Duodenal mucosa (tissue), 2 donors: Measurements from ENCODE around the gene MDFIC.

Experiments
- H3K27ac ChIP-seq: one replicate; pipeline ENCODE4 v1.7.0; 2013; ENCODE audit warnings: low read depth, low read length
- H3K27me3 ChIP-seq, 2 donors: one replicate each; pipeline ENCODE4 v1.7.0; 2013; ENCODE audit warnings: low read length in 2 of 2, control low read depth in 1 of 2; ENCODE audit not compliant: insufficient read depth in 2 of 2, control insufficient read depth in 1 of 2
- H3K36me3 ChIP-seq, 2 donors: one replicate each; pipeline ENCODE4 v1.7.0; 2013; ENCODE audit warnings: low read length in 2 of 2, control low read depth in 1 of 2; ENCODE audit not compliant: insufficient read depth in 2 of 2, control insufficient read depth in 1 of 2
- H3K4me1 ChIP-seq, 2 donors: one replicate each; pipeline ENCODE4 v1.7.0; 2013; ENCODE audit warnings: low read length in 2 of 2, control low read depth in 1 of 2; ENCODE audit not compliant: insufficient read depth in 2 of 2, control insufficient read depth in 1 of 2
- H3K4me3 ChIP-seq, 2 donors: one replicate each; pipeline ENCODE4 v1.7.0; 2013; ENCODE audit warnings: low read length in 2 of 2, low read depth in 1 of 2
- H3K9ac ChIP-seq, 2 donors: one replicate each; pipeline ENCODE4 v1.7.0; 2013; ENCODE audit warnings: low read length in 2 of 2, low read depth in 1 of 2
- H3K9me3 ChIP-seq, 2 donors: one replicate each; pipeline ENCODE4 v1.7.0; 2013; ENCODE audit warnings: low read length in 2 of 2, control low read depth in 1 of 2; ENCODE audit not compliant: control insufficient read depth in 1 of 2

MDFIC gene

GRCh38 chr7:114901771-114902170 is 20.1 kb upstream of the MDFIC start:
- no peaks in the 10 kb centered on the region for H3K9me3 ChIP-seq
- no peaks in the 10 kb centered on the region for H3K27me3 ChIP-seq
- no peak overlapping the region for H3K9ac ChIP-seq
- H3K27ac ChIP-seq = no peak overlapping the region
- H3K4me1 ChIP-seq = no peaks in the 10 kb centered on the region
- H3K4me3 ChIP-seq = no peak overlapping the region
- H3K36me3 ChIP-seq = no peaks in the 10 kb centered on the region

- Histone ChIP-seq H3K27ac (no peak overlapping the region), H3K4me3 (no peak overlapping the region), H3K9me3 (no peaks in the 10 kb centered on the region), H3K27me3 (no peaks in the 10 kb centered on the region), H3K4me1 (no peaks in the 10 kb centered on the region), H3K9ac (no peak overlapping the region), H3K36me3 (no peaks in the 10 kb centered on the region)
Observed at GRCh38 chr7:114903131-114903530, 18.8 kb upstream of the MDFIC start.

- H3K36me3 ChIP-seq = no peaks in the 10 kb centered on the region
- H3K4me3 ChIP-seq = no peak overlapping the region
- H3K4me1 ChIP-seq = no peaks in the 10 kb centered on the region
- no peaks in the 10 kb centered on the region for H3K27me3 ChIP-seq
- H3K27ac ChIP-seq = no peak overlapping the region
- H3K9me3 ChIP-seq = no peaks in the 10 kb centered on the region
- no peak overlapping the region for H3K9ac ChIP-seq
Observed at GRCh38 chr7:114910787-114911186, 11.1 kb upstream of the MDFIC start.

- H3K9ac ChIP-seq = no peak overlapping the region
Observed at GRCh38 chr7:114911411-114911810, 10.5 kb upstream of the MDFIC start.

GRCh38 chr7:114916261-114916892 is 5.5 kb upstream of the MDFIC start:
- H3K36me3 ChIP-seq = no peaks in the 10 kb centered on the region
- peaks cover 0 to under 1% of the 10 kb centered on the region in 2 donors for H3K27me3 ChIP-seq
- no peaks in the 10 kb centered on the region for H3K4me1 ChIP-seq
- no peak overlapping the region for H3K9ac ChIP-seq
- no peak overlapping the region for H3K4me3 ChIP-seq
- no peak overlapping the region for H3K27ac ChIP-seq
- no peaks in the 10 kb centered on the region for H3K9me3 ChIP-seq

More at GRCh38 chr7:114911411-114911810, 10.5 kb upstream of the MDFIC start:
- Histone ChIP-seq H3K9me3 (no peaks in the 10 kb centered on the region), H3K27ac (no peak overlapping the region), H3K4me3 (no peak overlapping the region), H3K4me1 (no peaks in the 10 kb centered on the region), H3K27me3 (no peaks in the 10 kb centered on the region), H3K36me3 (no peaks in the 10 kb centered on the region)

- H3K9me3 ChIP-seq = no peaks in the 10 kb centered on the region
- no peak overlapping the region for H3K4me3 ChIP-seq
- H3K9ac ChIP-seq = no peak overlapping the region
- no peaks in the 10 kb centered on the region for H3K36me3 ChIP-seq
- H3K4me1 ChIP-seq = no peaks in the 10 kb centered on the region
- H3K27me3 ChIP-seq = peaks cover 3 to 7% of the 10 kb centered on the region in 2 donors
- H3K27ac ChIP-seq = no peak overlapping the region
Observed at GRCh38 chr7:114917211-114917839, 4.6 kb upstream of the MDFIC start.

GRCh38 chr7:114919587-114919986 is 2.3 kb upstream of the MDFIC start:
- H3K36me3 ChIP-seq = no peaks in the 10 kb centered on the region
- peaks cover 3 to 7% of the 10 kb centered on the region in 2 donors for H3K27me3 ChIP-seq
- H3K9ac ChIP-seq = no peak overlapping the region
- H3K9me3 ChIP-seq = no peaks in the 10 kb centered on the region
- H3K4me3 ChIP-seq = no peak overlapping the region
- H3K4me1 ChIP-seq = peaks cover 0 to 3% of the 10 kb centered on the region in 2 donors
- H3K27ac ChIP-seq = no peak overlapping the region

GRCh38 chr7:114921631-114922025 is 266 bp upstream of the MDFIC start:
- H3K9ac ChIP-seq = peak overlapping the region in 1 of 2 donors; percentile 70
- H3K4me1 ChIP-seq = peaks cover 3 to 8% of the 10 kb centered on the region in 2 donors
- H3K27ac ChIP-seq = peak overlapping the region; percentile 84
- no peaks in the 10 kb centered on the region for H3K36me3 ChIP-seq
- peak overlapping the region; percentile 77 to 89 for H3K4me3 ChIP-seq
- H3K9me3 ChIP-seq = no peaks in the 10 kb centered on the region
- H3K27me3 ChIP-seq = peaks cover 3 to 12% of the 10 kb centered on the region in 2 donors

GRCh38 chr7:114922652-114923402 is 933 bp downstream of the MDFIC start:
- peaks cover 3 to 8% of the 10 kb centered on the region in 2 donors for H3K4me1 ChIP-seq
- H3K27ac ChIP-seq = peak overlapping the region; percentile 84
- no peaks in the 10 kb centered on the region for H3K36me3 ChIP-seq
- peak overlapping the region; percentile 70 to 71 for H3K9ac ChIP-seq
- peaks cover 3 to 12% of the 10 kb centered on the region in 2 donors for H3K27me3 ChIP-seq
- no peaks in the 10 kb centered on the region for H3K9me3 ChIP-seq
- peak overlapping the region; percentile 77 to 89 for H3K4me3 ChIP-seq

GRCh38 chr7:114923403-114923713 is 1.5 kb downstream of the MDFIC start:
- Histone ChIP-seq H3K9ac (peak overlapping the region; percentile 66 to 67), H3K4me3 (peak overlapping the region; percentile 77 to 89), H3K36me3 (no peaks in the 10 kb centered on the region), H3K27ac (peak overlapping the region; percentile 84), H3K27me3 (peaks cover 3 to 12% of the 10 kb centered on the region in 2 donors), H3K9me3 (no peaks in the 10 kb centered on the region), H3K4me1 (peaks cover 3 to 11% of the 10 kb centered on the region in 2 donors)
